ENCODE results near the gene MYOF. TPM values are rescaled to one million over a fixed set of nuclear protein-coding genes. Genes with fewer than 3 reads are reported as not detected.
"Not testable (repeated sequence)": the region's sequence is repeated elsewhere in the genome, so short reads cannot be mapped to it uniquely, and the experiment has no call there.

Gene MYOF
- total RNA-seq, 4 donors from 2014 or later, result 77.8 to 174 (median 116) TPM

DNA sequence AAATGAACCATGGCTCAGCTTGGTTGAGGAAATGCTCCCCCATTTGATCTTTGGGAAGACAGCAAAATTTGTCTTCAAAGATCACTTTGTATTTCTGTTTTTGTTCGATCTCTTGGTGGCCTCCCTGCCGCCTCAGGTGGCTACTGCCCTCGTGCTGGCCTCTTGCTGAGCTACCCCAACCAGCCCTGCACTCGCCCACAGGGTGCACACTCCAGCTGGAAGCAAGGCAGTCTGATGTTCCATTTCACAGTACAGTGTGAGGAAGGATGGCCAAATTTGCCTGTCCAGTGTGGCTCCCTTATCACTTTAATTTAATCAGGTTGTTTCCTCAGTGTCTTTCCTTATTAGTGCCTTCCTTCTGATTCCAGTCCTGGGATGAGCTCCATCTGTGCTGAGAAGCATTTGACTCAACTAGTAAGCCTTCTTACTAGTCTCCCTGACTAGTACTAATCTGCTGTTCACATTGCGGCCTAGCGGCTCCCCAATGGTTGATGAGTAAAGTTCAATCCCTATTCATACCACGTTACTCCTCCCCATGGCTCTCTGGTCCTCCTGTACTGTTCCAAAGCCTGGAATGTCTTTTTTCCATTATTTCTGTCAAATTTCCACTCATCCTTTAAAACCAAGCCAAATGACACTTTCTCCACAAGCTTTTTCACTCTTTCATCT, 8.2 kb downstream of the MYOF start:
- DNase-seq (ENCODE audit: low spot score in 2 of 2), result no peak
- peaks cover 76% of the 10 kb centered on the region for H3K4me1 ChIP-seq
- 67% methylated on average over 7 of the region's 7 CpGs for WGBS

GRCh38 chr10:93473161-93473560, 9.0 kb downstream of the MYOF start:
- Histone ChIP-seq H3K4me3 (no peak overlapping the region), H3K27ac (peak overlapping the region; percentile 3), H3K9me3 (no peaks in the 10 kb centered on the region), H3K36me3 (peaks cover under 1% of the 10 kb centered on the region), H3K4me1 (peaks cover 77% of the 10 kb centered on the region), H3K27me3 (no peaks in the 10 kb centered on the region)
- TF ChIP-seq, protein P1, sequence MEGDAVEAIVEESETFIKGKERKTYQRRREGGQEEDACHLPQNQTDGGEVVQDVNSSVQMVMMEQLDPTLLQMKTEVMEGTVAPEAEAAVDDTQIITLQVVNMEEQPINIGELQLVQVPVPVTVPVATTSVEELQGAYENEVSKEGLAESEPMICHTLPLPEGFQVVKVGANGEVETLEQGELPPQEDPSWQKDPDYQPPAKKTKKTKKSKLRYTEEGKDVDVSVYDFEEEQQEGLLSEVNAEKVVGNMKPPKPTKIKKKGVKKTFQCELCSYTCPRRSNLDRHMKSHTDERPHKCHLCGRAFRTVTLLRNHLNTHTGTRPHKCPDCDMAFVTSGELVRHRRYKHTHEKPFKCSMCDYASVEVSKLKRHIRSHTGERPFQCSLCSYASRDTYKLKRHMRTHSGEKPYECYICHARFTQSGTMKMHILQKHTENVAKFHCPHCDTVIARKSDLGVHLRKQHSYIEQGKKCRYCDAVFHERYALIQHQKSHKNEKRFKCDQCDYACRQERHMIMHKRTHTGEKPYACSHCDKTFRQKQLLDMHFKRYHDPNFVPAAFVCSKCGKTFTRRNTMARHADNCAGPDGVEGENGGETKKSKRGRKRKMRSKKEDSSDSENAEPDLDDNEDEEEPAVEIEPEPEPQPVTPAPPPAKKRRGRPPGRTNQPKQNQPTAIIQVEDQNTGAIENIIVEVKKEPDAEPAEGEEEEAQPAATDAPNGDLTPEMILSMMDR (IDR thresholded peaks at IDR 0.05), result no peak
- TF ChIP-seq EP300 (IDR thresholded peaks at IDR 0.05) (no peak), POLR2AphosphoS5 (IDR thresholded peaks at IDR 0.05) (no peak), POLR2A (IDR thresholded peaks at IDR 0.05) (no peak)
- 100% methylated on average over 2 of the region's 2 CpGs for WGBS
- no peak for DNase-seq (ENCODE audit: low spot score in 2 of 2)

More for the DNA sequence above, 8.2 kb downstream of the MYOF start:
- Histone ChIP-seq H3K36me3 (peaks cover 3% of the 10 kb centered on the region), H3K27me3 (no peaks in the 10 kb centered on the region), H3K27ac (peak overlapping the region; percentile 3), H3K4me3 (no peak overlapping the region), H3K9me3 (no peaks in the 10 kb centered on the region)
- TF ChIP-seq EP300 (IDR thresholded peaks at IDR 0.05), result no peak
- TF ChIP-seq POLR2A (IDR thresholded peaks at IDR 0.05), result no peak
- no peak for TF ChIP-seq POLR2AphosphoS5 (IDR thresholded peaks at IDR 0.05)
- TF ChIP-seq, protein P1 (IDR thresholded peaks at IDR 0.05), result no peak

DNA sequence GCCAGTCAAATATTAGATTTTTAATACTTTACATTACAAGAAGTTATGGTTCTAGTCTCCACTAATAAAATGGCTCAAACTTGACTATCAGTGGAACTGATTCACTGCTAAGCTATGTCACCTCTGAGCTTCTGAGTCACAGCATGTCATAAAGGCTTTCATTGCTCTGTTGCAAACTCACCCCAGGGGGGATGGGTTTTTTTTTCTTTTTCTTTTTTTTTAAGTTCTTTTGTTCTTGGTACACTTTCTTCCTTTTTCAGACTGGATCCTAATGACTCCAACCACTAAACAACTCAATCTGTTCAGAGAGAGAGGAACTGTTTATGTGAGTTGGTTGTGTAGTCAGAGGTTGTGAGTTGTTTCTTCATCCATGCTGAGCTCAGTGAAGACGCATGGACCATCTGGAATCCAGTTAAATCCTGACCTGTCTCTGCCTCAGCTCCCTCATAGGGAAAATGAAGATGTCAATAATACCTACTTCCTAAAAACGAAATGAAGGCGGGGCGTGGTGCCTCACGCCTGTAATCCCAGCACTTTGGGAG, 11.0 kb downstream of the MYOF start:
- WGBS, result 70% methylated on average over 5 of the region's 5 CpGs
- no peak for TF ChIP-seq POLR2A (IDR thresholded peaks at IDR 0.05)
- peak in 1 of 3 donors; percentile 58 for TF ChIP-seq POLR2AphosphoS5 (IDR thresholded peaks at IDR 0.05)
- Histone ChIP-seq H3K9me3 (no peaks in the 10 kb centered on the region), H3K4me3 (no peak overlapping the region), H3K27me3 (no peaks in the 10 kb centered on the region), H3K36me3 (no peaks in the 10 kb centered on the region), H3K4me1 (peaks cover 83% of the 10 kb centered on the region), H3K27ac (peak overlapping the region; percentile 85)
- no peak for DNase-seq (ENCODE audit: low spot score in 2 of 2)

- no peaks in the 10 kb centered on the region for H3K9me3 ChIP-seq
- H3K27me3 ChIP-seq, result no peaks in the 10 kb centered on the region
- no peak overlapping the region for H3K4me3 ChIP-seq
- no peak for DNase-seq (ENCODE audit: low spot score in 2 of 2)
- no peaks in the 10 kb centered on the region for H3K36me3 ChIP-seq
- TF ChIP-seq POLR2A (IDR thresholded peaks at IDR 0.05) (no peak), POLR2AphosphoS5 (IDR thresholded peaks at IDR 0.05) (no peak), EP300 (IDR thresholded peaks at IDR 0.05) (no peak)
- TF ChIP-seq, protein P1 (IDR thresholded peaks at IDR 0.05), result no peak
- H3K27ac ChIP-seq, result peak overlapping the region; percentile 86
- peaks cover 85% of the 10 kb centered on the region for H3K4me1 ChIP-seq
- 78% methylated on average over 3 of the region's 3 CpGs for WGBS
Measured at GRCh38 chr10:93469454-93469853, 12.7 kb downstream of the MYOF start.

DNA sequence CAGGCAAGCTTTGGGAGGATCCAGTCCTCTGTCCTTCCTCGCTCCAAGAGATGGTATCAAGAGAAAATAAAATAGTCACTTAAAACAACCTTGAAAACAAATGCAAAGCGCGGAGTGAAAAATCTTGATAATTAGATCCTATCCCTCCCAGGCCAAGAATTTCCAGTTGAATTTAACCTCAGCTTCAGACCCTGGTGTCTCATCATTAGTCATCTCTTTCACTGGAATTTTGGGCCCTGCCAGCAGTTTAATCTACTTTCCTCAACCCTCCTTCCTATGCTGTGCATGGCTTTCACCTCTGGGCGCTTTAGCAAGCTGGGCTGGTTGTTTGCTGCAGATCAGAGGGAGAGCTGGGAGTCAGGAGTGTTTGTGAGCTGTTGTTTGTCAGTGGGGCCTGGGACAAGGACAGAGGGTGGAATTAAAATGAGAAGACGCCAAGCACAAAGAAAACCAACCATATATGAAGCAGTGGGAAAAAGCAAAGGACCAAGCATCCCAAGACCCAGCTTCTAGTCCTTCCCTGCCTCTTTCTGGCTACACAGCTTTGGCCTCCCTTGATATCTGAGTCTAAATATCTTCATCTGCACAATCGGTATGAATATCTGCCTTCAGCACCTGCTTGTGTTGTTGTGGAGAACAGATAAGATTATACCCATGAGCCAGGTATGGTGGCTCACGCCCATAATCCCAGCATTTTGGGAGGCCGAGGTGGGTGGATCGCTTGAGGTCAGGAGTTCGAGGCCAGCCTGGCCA, 13.5 kb downstream of the MYOF start:
- DNase-seq (ENCODE audit: low spot score in 2 of 2), result no peak
- H3K4me1 ChIP-seq, result peaks cover 90% of the 10 kb centered on the region
- TF ChIP-seq POLR2AphosphoS5 (IDR thresholded peaks at IDR 0.05), result peak in 1 of 3 donors; percentile 65
- TF ChIP-seq, protein P1 (IDR thresholded peaks at IDR 0.05), result no peak
- TF ChIP-seq POLR2A (IDR thresholded peaks at IDR 0.05), result no peak

DNA sequence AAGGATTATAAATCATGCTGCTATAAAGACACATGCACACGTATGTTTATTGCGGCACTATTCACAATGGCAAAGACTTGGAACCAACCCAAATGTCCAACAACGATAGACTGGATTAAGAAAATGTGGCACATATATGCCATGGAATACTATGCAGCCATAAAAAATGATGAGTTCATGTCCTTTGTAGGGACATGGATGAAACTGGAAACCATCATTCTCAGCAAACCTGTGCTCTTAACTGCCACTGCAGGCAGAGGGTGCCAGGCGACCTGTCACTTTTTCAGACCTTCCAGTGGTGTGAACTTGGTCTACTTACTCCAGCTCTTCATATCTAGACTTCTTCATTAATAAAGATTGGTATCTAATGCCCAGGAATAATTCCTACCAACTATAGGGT, 14.5 kb downstream of the MYOF start:
- H3K36me3 ChIP-seq; H3K27me3 ChIP-seq; H3K9me3 ChIP-seq; H3K4me3 ChIP-seq; DNase-seq (ENCODE audit: low spot score in 2 of 2): not testable (repeated sequence)
- H3K27ac ChIP-seq, result peak overlapping the region; percentile 86
- WGBS, result 80% methylated on average over 2 of the region's 4 CpGs
- peaks cover 90% of the 10 kb centered on the region for H3K4me1 ChIP-seq

More for the DNA sequence above, 13.5 kb downstream of the MYOF start:
- peak overlapping the region; percentile 86 for H3K27ac ChIP-seq
- no peaks in the 10 kb centered on the region for H3K27me3 ChIP-seq
- H3K4me3 ChIP-seq, result no peak overlapping the region
- H3K9me3 ChIP-seq, result no peaks in the 10 kb centered on the region
- WGBS, result 56% methylated on average over 10 of the region's 10 CpGs
- no peaks in the 10 kb centered on the region for H3K36me3 ChIP-seq

Measured in suprapubic skin (tissue), 4 donors.